Stimulated activated CD8-positive, alpha-beta memory T cell treated with anti-CD3 and anti-CD28 coated beads, Interleukin-4, amount 100 ng/mL, for 1 hour (primary cell): ENCODE data around the gene TAOK2.

Experiments
- DNase-seq, 2 donors: peaks; one replicate each; pipeline ENCODE4 v3.0.0-alpha.2; 2020; ENCODE audit warnings: low read depth in 2 of 2, low spot score in 1 of 2

The TAOK2 gene

DNA sequence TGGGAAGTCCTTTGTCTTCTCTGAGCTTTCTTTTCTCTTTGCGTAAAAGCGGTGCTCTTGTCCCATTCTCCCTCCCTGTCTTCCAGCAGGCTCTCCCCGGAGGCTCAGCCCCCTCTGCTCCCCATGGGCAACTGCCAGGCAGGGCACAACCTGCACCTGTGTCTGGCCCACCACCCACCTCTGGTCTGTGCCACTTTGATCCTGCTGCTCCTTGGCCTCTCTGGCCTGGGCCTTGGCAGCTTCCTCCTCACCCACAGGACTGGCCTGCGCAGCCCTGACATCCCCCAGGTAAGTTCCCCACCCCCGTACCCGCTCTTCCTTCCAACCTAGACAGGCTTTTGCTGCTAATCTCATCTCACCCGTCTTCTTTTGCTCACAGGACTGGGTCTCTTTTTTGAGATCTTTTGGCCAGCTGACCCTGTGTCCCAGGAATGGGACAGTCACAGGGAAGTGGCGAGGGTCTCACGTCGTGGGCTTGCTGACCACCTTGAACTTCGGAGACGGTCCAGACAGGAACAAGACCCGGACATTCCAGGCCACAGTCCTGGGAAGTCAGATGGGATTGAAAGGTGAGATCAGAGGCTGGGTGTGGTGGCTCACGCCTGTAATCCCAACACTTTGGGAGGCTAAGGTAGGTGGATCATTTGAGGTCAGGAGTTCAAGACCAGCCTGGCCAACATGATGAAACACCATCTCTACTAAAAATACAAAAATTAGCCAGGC is 10.5 kb upstream of the TAOK2 start:
- DNase-seq: no peak

DNA sequence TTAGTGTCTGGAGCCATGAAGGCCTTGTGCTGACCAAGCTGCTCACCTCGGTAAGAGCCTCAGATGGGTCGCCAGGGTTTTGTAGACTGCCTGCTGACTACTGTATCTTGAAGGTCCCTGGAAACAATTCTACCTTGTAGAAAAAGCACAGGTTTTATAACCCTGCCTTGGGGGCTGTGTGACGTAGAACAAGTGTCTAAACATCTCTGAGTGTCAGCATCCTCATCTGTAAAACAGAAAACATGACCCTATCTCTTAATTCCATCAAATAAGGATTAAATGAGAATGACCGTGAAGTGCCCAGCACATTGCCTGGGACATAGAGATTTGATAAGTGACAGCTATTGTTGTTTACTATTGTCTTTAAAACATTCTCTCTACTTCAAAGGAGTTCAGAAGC is 5.5 kb upstream of the TAOK2 start:
- DNase-seq: no peak

DNA sequence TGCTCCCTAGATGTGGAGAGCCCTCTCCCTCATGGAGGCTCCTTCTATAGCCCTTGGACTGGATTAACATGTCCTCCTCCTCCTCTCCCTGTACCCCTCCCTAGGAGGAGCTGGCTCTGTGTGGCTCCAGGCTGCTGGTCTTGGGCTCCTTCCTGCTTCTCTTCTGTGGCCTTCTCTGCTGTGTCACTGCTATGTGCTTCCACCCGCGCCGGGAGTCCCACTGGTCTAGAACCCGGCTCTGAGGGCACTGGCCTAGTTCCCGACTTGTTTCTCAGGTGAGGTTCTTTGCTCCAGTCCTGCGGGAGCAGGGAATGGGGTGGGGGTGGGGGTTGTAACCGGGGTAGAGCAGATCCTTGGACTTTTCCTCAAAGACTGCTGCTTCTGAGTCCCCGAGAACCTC is 2.4 kb upstream of the TAOK2 start:
- DNase-seq: no peak

DNA sequence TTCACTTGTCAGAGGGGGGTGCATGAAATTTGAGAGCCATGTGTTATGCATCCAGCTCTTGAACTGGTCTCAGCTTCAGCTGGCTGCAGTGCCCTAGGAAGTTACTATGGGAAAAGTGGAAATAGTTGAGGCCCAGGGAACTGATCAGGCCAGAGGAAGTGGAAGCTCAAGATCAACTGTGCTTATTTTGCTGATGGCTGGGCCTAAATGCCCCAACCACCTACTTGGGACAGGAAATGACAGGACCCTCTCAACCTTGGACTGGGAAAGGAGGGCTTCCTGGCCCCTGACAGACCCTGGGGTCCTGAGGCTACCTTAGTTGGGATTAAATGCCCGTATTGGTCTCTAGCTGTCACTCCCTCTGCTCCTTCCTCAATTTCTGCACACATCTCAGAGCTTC is 1.2 kb upstream of the TAOK2 start:
- DNase-seq: no peak

DNA sequence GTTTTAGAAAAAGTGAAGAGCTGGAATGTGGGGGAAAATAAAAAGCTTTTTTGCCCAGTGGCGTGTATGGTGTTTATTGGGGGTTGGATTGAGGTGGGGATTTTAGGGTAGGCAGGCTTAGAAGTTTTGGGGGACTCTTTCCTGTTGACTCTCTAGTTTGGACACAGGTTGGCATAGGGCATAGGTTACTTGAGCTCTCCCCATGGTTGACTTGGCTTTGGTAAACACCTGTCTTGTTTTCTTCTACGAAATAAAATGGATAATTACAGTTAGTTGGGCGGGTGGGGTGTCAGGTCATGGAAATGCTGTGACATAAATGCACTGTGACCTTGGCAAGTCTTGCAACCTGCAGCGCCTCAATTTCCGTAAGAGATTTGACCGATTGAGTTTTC is 680 bp upstream of the TAOK2 start:
- no peak for DNase-seq

DNA sequence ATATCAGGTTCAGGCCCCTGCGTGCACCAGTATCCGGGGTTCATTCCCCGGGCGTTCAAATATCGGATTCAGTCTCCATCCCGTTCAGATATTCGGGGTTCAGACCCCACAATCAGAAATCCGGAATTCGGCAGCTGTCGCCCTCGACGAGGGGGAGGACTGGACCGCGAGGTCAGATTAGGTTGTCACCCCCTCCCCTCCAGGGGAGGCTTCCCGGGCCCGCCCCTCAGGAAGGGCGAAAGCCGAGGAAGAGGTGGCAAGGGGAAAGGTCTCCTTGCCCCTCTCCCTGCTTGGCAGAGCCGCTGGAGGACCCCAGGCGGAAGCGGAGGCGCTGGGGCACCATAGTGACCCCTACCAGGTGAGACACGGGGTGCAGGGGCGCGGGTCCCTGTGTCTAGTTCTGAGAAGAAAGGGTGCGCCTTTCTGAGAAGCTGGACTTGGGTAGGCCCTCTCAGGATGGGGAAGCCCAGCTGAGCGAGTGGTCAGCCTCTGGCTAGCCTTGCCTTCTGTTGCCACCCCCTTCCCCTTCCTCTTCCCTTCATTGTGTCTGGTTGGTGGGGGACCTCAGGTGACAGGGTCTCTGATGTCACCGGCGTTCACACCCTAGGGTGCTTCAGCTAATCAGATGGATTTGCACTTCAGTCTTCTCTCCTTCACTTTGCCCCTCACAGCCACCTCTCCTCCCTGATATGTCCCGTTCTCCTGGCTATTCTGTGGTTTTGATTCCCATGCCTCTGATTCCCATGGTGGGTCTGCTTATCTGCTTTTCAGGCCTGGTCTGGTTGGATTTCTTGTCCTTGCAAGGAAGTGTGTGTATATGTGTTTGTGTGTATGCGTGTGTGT is 844 bp downstream of the TAOK2 start:
- no peak for DNase-seq

DNA sequence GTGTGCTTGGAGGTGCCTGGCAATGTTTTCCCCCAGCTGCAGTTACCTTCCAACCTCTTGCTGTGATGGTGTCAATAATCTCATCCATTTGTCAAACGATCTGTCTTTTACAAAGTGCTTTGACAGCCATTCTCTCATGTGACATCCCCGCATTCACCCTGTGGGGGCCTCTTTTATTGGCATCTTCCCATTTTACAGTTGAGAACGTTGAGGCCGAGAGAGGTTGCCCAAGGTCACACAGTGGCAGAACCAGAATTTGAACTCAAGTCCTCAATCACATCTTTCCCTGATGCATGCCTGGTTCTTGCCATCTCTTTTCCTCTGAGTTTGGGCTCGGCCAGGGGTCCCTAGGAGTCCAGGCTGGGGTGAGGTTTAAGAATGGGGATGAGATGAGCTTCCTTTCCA is 1.5 kb downstream of the TAOK2 start:
- no peak for DNase-seq

DNA sequence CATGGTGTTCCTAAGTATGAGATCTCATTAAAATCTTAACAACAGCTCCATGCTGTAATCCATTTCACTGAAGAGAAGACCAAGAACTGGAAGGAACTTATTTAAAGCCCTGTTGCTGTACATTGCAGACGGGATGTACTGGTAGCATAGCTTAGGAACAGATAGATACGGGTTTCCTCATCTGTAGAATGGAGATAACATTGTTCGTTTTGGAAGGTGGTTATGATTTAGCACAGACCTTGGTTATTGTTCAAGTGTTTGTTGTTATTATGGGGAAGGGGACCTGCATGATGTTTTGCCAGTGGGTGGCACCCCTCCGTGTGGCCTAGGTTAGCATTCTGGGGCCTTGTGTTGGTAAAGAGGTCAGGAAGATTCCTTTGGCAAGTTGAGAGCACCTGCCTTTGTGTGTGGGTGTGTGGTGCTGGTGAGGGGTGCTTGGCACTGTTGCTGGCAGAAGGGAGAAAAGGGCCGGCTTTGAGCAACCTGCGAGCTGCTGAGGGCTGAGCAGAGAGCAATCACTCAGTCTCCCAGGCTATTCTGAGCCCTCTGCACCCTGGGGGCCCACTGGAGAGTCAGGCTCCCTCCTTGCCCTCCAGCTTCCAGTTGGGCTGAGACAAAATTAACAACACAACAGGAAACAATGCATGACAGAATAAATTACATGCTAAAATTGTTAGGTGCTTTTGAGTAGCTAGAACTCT is 2.3 kb downstream of the TAOK2 start:
- no peak for DNase-seq

DNA sequence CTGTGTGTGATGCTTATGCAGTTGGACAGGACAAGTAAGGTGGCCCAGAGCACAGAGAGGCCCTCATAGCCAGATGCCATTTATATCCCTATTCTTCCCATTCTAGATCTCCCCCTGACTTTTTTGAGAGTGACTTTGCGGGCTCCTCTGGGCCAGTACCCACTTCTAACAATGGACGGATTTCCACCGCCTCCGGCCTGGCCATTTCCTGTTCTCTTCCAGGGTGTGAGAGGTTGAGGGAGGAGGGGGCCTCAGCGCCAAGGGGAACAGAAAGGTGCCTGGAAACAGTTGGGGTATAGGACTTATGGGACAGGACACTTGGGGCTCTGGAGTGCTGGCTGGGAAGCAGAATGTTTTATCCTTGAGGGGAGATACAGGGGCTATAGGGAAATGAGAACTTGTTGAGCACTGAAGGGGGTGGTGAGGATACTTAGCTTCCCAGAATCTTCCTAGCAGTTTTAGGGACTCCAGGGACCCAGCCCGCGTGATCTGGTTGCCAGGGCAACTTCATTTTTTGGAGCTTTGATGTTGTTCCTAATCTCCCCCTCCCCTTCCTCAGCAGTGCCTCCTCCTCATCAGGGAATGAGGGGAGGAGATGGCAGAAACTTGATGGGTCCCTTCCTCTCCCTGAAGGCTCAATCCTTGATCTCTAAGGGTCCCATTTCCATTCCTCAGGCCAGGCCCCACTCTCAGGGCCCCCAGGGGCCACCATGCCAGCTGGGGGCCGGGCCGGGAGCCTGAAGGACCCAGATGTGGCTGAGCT is 3.6 kb downstream of the TAOK2 start:
- DNase-seq: no peak

DNA sequence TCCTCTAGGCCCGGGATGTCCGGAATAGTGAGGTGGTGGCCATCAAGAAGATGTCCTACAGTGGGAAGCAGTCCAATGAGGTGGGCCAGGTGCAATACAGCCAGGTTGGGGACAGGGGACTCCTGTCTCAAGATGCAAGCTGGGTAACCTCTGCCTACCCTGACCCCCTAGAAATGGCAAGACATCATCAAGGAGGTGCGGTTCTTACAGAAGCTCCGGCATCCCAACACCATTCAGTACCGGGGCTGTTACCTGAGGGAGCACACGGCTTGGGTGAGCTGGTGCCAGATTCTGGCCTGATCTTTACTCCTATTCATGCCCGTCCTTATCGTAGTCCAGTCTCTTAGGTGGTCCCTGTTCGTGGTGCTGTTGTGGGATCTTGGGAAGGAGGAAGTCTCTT is 4.4 kb downstream of the TAOK2 start:
- no peak for DNase-seq

DNA sequence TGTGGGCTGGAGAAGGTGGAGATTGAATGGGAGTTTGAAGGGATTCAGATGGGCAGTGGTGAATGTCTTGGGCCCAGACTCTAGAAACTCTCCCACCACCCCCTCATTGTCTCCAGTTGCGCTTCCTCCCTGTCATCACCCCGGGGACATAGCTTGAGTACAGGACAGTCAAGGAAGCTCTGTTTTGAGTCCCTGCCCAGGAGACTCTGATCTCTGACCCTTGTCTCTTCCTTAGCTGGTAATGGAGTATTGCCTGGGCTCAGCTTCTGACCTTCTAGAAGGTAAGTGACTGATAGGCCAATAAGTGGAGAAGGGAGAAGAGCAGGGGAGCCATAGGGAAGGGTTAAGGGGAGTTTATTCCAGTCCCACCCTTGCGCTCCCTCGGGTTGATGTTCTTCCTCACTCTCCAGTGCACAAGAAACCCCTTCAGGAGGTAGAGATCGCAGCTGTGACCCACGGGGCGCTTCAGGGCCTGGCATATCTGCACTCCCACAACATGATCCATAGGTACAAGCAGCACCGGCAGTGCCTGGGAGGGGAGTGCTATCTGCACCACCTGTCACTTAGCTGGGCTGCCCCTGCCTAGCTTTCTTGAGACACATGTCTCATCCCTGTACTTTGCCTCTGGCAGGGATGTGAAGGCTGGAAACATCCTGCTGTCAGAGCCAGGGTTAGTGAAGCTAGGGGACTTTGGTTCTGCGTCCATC is 5.0 kb downstream of the TAOK2 start:
- DNase-seq: no peak

DNA sequence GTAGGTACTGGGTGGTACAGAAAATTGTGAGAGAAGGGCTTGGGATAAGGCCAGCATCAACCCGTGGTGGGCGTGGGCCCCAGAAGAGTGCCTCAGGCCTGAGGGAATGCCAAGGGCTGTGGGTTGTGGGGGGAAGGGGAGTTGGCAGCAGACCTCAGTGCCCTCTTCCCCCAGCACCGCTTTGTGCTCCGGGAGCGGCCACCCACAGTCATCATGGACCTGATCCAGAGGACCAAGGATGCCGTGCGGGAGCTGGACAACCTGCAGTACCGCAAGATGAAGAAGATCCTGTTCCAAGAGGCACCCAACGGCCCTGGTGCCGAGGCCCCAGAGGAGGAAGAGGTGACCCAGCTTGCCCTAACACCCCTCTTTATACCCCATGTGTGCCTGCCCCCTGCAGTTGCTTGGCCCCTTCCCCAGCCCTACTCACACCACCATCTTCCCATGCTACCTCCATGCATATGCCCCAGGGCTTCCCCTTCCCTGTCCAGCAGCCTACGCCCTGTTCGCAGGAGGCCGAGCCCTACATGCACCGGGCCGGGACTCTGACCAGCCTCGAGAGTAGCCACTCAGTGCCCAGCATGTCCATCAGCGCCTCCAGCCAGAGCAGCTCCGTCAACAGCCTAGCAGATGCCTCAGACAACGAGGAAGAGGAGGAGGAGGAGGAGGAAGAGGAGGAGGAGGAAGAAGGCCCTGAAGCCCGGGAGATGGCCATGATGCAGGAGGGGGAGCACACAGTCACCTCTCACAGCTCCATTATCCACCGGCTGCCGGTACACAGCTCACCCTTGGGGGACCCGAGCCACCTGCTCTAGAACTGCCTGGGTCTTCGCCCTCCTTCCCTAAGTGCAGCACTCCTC is 9.1 kb downstream of the TAOK2 start:
- no peak for DNase-seq

DNA sequence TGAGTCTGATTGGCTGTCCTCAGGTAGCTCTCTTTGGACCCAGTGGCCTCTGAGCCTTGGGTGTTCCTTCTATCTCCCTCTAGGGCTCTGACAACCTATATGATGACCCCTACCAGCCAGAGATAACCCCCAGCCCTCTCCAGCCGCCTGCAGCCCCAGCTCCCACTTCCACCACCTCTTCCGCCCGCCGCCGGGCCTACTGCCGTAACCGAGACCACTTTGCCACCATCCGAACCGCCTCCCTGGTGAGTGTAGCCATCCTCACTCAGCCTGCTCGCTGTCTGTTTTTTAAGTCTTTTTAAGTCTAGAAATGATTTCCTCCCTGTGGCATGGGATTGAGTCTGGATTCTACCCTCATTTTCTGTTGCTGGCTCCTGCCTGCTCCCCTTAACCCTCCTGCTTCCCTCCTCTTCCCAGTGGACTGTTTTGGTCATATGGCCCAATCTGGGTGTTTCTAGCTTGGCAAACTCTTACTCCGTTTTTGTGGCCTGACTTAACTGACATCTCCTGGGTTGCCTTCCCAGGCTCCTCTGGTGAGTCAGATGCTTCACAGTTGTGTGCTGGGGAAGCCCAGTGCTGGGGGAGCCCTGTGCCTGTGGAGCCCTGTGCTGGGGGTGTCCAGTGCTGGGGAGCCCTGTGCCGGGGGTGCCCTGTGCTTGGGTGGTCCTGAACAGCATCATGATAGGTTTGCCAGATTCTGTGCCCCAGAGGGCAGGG is 9.9 kb downstream of the TAOK2 start:
- no peak for DNase-seq

DNA sequence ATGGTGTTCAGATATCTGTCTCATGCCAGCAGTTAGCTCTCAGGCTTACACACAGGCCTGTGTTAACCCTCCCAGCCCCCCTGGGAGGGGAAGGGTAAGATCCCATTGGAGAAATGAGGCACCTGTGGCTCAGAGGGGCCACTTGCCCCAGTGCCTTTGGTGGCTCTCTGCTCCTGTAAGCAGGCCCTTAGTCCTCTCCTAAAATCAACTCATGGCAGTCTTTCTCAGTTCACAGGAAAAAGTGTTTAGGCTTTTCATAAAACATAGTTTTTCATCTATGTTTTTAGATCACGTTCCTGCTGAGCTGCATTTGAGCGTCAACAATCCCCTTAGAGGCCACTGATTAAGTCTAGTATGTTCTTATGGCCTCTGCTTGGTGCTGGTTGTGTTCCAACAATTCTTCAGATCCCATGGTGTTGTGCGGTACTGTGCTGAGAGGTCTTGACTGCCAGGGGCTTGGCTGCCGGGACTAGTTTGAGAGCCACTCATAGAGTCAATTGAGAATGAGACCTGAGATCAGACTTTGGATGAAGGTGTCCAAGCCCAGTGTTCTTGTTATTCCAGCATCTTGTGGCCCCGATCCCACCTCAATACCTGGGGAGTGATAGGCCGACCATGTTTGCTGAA is 10.6 kb downstream of the TAOK2 start:
- no peak for DNase-seq

DNA sequence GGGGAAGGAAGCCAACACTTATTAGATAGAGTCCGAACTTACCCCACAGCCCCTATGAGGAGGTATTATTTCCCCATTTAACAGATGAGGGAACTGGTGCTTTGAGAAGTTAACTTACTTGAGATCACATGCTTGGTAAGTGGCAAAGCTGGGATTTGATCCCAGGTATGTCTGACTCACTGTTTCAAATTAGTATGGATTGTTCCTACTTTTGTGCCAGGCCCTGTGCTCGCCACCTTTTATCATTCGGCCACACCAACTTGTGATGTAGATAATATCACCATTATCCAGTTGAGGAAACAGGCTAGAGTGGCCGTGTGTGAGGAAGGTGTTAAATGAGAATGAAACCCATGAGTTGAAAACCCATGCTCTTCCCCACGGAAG is 11.1 kb downstream of the TAOK2 start:
- DNase-seq: no peak

DNA sequence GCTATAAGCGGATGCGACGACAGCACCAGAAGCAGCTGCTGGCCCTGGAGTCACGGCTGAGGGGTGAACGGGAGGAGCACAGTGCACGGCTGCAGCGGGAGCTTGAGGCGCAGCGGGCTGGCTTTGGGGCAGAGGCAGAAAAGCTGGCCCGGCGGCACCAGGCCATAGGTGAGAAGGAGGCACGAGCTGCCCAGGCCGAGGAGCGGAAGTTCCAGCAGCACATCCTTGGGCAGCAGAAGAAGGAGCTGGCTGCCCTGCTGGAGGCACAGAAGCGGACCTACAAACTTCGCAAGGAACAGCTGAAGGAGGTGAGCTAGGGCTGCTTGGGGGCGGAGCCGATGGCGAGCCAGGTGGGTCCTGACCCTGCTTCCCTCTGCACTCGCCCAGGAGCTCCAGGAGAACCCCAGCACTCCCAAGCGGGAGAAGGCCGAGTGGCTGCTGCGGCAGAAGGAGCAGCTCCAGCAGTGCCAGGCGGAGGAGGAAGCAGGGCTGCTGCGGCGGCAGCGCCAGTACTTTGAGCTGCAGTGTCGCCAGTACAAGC is 11.7 kb downstream of the TAOK2 start:
- DNase-seq: no peak

DNA sequence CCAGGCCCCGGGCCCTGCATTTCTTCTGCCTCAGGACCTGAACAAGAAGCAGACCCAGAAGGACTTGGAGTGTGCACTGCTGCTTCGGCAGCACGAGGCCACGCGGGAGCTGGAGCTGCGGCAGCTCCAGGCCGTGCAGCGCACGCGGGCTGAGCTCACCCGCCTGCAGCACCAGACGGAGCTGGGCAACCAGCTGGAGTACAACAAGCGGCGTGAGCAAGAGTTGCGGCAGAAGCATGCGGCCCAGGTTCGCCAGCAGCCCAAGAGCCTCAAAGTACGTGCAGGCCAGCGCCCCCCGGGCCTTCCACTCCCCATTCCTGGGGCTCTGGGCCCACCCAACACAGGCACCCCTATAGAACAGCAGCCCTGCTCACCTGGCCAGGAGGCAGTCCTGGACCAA is 12.6 kb downstream of the TAOK2 start:
- no peak for DNase-seq

DNA sequence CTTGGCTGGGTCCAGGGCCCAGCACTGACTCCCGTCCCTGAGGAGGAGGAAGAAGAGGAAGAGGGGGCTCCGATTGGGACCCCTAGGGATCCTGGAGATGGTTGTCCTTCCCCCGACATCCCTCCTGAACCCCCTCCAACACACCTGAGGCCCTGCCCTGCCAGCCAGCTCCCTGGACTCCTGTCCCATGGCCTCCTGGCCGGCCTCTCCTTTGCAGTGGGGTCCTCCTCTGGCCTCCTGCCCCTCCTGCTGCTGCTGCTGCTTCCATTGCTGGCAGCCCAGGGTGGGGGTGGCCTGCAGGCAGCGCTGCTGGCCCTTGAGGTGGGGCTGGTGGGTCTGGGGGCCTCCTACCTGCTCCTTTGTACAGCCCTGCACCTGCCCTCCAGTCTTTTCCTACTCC is 13.3 kb downstream of the TAOK2 start:
- no peak for DNase-seq
